GM21529 (cell line): ENCODE results near the gene FAM171A1.
"Not testable (repeated sequence)": the region's sequence is repeated elsewhere in the genome, so short reads cannot be mapped to it uniquely, and the experiment has no call there.

Source experiments
- ATAC-seq: cut with Tn5 transposase; IDR thresholded peaks from one replicate; pipeline ENCODE4 v1.9.1; 2021; ENCODE audit not compliant: unreplicated experiment

The FAM171A1 gene

GRCh38 chr10:15346440-15347141 lies 24.5 kb downstream of the FAM171A1 start:
- no peak for ATAC-seq

- ATAC-seq, result no peak
These were observed 25.6 kb downstream of the FAM171A1 start for GRCh38 chr10:15345450-15345849.

GRCh38 chr10:15344876-15345285 lies 26.2 kb downstream of the FAM171A1 start:
- ATAC-seq, result no peak

GRCh38 chr10:15344256-15344875 lies 26.7 kb downstream of the FAM171A1 start:
- ATAC-seq, result no peak

GRCh38 chr10:15342970-15343369 lies 28.1 kb downstream of the FAM171A1 start:
- ATAC-seq, result no peak

GRCh38 chr10:15341502-15342128 lies 29.5 kb downstream of the FAM171A1 start:
- ATAC-seq, result no peak

GRCh38 chr10:15339892-15340291 lies 31.2 kb downstream of the FAM171A1 start:
- ATAC-seq, result no peak

- ATAC-seq, result not testable (repeated sequence)
These were observed 33.6 kb downstream of the FAM171A1 start for GRCh38 chr10:15337441-15337923.

- ATAC-seq, result no peak
These were observed 34.9 kb downstream of the FAM171A1 start for GRCh38 chr10:15336211-15336610.

GRCh38 chr10:15335508-15335907 lies 35.6 kb downstream of the FAM171A1 start:
- ATAC-seq, result no peak

- no peak for ATAC-seq
These were observed 36.3 kb downstream of the FAM171A1 start for GRCh38 chr10:15334650-15335323.

- no peak for ATAC-seq
These were observed 37.0 kb downstream of the FAM171A1 start for GRCh38 chr10:15333909-15334649.

GRCh38 chr10:15333181-15333580 lies 37.9 kb downstream of the FAM171A1 start:
- ATAC-seq, result not testable (repeated sequence)

GRCh38 chr10:15331461-15331860 lies 39.6 kb downstream of the FAM171A1 start:
- no peak for ATAC-seq

- ATAC-seq, result no peak
These were observed 41.7 kb downstream of the FAM171A1 start for GRCh38 chr10:15329437-15329836.

- no peak for ATAC-seq
These were observed 45.2 kb downstream of the FAM171A1 start for GRCh38 chr10:15325944-15326284.

- ATAC-seq, result no peak
These were observed 45.7 kb downstream of the FAM171A1 start for GRCh38 chr10:15325243-15325943.

GRCh38 chr10:15324611-15325010 lies 46.5 kb downstream of the FAM171A1 start:
- ATAC-seq, result no peak

GRCh38 chr10:15324113-15324512 lies 47.0 kb downstream of the FAM171A1 start:
- ATAC-seq, result no peak

GRCh38 chr10:15322356-15322755 lies 48.7 kb downstream of the FAM171A1 start:
- ATAC-seq, result no peak
